ENCODE data around the gene HOXA1.

HOXA1 gene

GRCh38 chr7:27130540-27131389, 35.0 kb upstream of the HOXA1 start, which contains the start of gene HOXA4:
Gene HOXA4 (minus strand): TSS chr7:27130757. CDS start chr7:27130733, 24 bp downstream.
- Histone ChIP-seq H3K4me3 (ENCODE audit: low read depth, low read length) (peak within 1 kb of the TSS; percentile 52), H3K9me3 (ENCODE audit: control insufficient read depth, insufficient read depth, low read depth, low read length) (no peaks in the 10 kb centered on the region), H3K36me3 (ENCODE audit: control insufficient read depth in 2 of 2, insufficient read depth in 1 of 2, low read length in 2 of 2) (peaks cover 5 to 12% of the 10 kb centered on the region in 2 experiments; a peak in 1 of 3 replicates), H3K4me1 (ENCODE audit: control insufficient read depth, insufficient read depth, low read length) (peaks cover 78% of the 10 kb centered on the region), H3K27ac (ENCODE audit: extremely low read depth, low read depth, low read length) (peak within 1 kb of the TSS; percentile 100)
- CTCF ChIA-PET, result interaction anchor here (0.7 to 2.7 kb wide), 12 partner anchors 9 to 923 kb away, joined by 3 to 12 read pairs (median 5); partner anchors contain the start of genes HOXA5 and HOXA6
- POLR2A ChIA-PET, result interaction anchor here (1.1 to 2.2 kb wide), 11 partner anchors 11 to 273 kb away, joined by 3 to 29 read pairs (median 6); partner anchors contain the start of genes HOXA1, HOXA5, HOXA7 and SKAP2
- TF ChIP-seq, protein P1, sequence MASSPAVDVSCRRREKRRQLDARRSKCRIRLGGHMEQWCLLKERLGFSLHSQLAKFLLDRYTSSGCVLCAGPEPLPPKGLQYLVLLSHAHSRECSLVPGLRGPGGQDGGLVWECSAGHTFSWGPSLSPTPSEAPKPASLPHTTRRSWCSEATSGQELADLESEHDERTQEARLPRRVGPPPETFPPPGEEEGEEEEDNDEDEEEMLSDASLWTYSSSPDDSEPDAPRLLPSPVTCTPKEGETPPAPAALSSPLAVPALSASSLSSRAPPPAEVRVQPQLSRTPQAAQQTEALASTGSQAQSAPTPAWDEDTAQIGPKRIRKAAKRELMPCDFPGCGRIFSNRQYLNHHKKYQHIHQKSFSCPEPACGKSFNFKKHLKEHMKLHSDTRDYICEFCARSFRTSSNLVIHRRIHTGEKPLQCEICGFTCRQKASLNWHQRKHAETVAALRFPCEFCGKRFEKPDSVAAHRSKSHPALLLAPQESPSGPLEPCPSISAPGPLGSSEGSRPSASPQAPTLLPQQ (tag by site-specific recombination; IDR thresholded peaks at IDR 0.05), result peak; percentile 54
- TF ChIP-seq ZNF26 (tag by site-specific recombination; IDR thresholded peaks at IDR 0.05) (no peak), TSHZ1 (tag by site-specific recombination; IDR thresholded peaks at IDR 0.05; ENCODE audit: borderline replicate concordance) (peak; percentile 39; the same call in 1 of the 2 replicates), ZNF341 (tag by site-specific recombination; IDR thresholded peaks at IDR 0.05; ENCODE audit: low read depth) (no peak; the same call in none of the 2 replicates), ZNF311 (tag by site-specific recombination; IDR thresholded peaks at IDR 0.05; ENCODE audit: borderline replicate concordance) (no peak), ZBTB8A (tag by site-specific recombination; IDR thresholded peaks at IDR 0.05) (peak; percentile 98), PRDM2 (tag by site-specific recombination; IDR thresholded peaks at IDR 0.05; ENCODE audit: borderline replicate concordance) (no peak), KLF9 (tag by site-specific recombination; IDR thresholded peaks at IDR 0.05; ENCODE audit: low read depth) (peak; percentile 68), ZXDB (tag by site-specific recombination; IDR thresholded peaks at IDR 0.05) (peak; percentile 94), ZNF148 (tag by site-specific recombination; IDR thresholded peaks at IDR 0.05; ENCODE audit: borderline replicate concordance) (no peak), ZNF23 (tag by site-specific recombination; IDR thresholded peaks at IDR 0.05; ENCODE audit: borderline replicate concordance) (no peak), ZFP3 (tag by site-specific recombination; IDR thresholded peaks at IDR 0.05; ENCODE audit: low read depth) (no peak)
- TF ChIP-seq, protein P2, sequence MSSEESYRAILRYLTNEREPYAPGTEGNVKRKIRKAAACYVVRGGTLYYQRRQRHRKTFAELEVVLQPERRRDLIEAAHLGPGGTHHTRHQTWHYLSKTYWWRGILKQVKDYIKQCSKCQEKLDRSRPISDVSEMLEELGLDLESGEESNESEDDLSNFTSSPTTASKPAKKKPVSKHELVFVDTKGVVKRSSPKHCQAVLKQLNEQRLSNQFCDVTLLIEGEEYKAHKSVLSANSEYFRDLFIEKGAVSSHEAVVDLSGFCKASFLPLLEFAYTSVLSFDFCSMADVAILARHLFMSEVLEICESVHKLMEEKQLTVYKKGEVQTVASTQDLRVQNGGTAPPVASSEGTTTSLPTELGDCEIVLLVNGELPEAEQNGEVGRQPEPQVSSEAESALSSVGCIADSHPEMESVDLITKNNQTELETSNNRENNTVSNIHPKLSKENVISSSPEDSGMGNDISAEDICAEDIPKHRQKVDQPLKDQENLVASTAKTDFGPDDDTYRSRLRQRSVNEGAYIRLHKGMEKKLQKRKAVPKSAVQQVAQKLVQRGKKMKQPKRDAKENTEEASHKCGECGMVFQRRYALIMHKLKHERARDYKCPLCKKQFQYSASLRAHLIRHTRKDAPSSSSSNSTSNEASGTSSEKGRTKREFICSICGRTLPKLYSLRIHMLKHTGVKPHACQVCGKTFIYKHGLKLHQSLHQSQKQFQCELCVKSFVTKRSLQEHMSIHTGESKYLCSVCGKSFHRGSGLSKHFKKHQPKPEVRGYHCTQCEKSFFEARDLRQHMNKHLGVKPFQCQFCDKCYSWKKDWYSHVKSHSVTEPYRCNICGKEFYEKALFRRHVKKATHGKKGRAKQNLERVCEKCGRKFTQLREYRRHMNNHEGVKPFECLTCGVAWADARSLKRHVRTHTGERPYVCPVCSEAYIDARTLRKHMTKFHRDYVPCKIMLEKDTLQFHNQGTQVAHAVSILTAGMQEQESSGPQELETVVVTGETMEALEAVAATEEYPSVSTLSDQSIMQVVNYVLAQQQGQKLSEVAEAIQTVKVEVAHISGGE (tag by site-specific recombination; conservative IDR thresholded peaks at IDR 0.05; ENCODE audit: low read depth), result peak; percentile 73
- TF ChIP-seq, protein P3, sequence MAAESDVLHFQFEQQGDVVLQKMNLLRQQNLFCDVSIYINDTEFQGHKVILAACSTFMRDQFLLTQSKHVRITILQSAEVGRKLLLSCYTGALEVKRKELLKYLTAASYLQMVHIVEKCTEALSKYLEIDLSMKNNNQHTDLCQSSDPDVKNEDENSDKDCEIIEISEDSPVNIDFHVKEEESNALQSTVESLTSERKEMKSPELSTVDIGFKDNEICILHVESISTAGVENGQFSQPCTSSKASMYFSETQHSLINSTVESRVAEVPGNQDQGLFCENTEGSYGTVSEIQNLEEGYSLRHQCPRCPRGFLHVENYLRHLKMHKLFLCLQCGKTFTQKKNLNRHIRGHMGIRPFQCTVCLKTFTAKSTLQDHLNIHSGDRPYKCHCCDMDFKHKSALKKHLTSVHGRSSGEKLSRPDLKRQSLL (tag by site-specific recombination; IDR thresholded peaks at IDR 0.05), result 0 out of 2 replicates have a peak, but pooled peaks have one; percentile 28

Measured in HEK293 (cell line).